GM23248 (cell line): ENCODE data around the gene LTBP3. TPM values are rescaled to one million over a fixed set of nuclear protein-coding genes. Genes with fewer than 3 reads are reported as not detected.
"Not testable (repeated sequence)": the region's sequence is repeated elsewhere in the genome, so short reads cannot be mapped to it uniquely, and the experiment has no call there.

Source experiments
- DNase-seq: peaks from one replicate; pipeline ENCODE4 v3.0.0-alpha.2; 2015
- H2AFZ ChIP-seq: fragments of 200-600 bp; sonication (generic); 2 replicates; pipeline ENCODE4 v1.6.1; 2016; ENCODE audit warnings: antibody characterized with exemption
- H3F3A ChIP-seq: fragments of 200-600 bp; sonication (generic); 2 replicates; pipeline ENCODE4 v1.6.1; 2016; ENCODE audit warnings: mild to moderate bottlenecking, antibody characterized with exemption, mixed run types; ENCODE audit not compliant: insufficient read depth
- H3K27ac ChIP-seq: fragments of 200-600 bp; sonication (generic); 2 replicates; pipeline ENCODE4 v1.5.1; 2016; ENCODE audit warnings: mild to moderate bottlenecking
- H3K27me3 ChIP-seq: fragments of 200-600 bp; sonication (generic); replicated peaks from 2 replicates; pipeline ENCODE4 v1.6.1; 2016; ENCODE audit warnings: mild to moderate bottlenecking; ENCODE audit not compliant: insufficient read depth
- H3K36me3 ChIP-seq: fragments of 200-600 bp; sonication (generic); 2 replicates; pipeline ENCODE4 v1.6.1; 2016; ENCODE audit warnings: low read depth, mild to moderate bottlenecking
- H3K4me1 ChIP-seq: fragments of 200-600 bp; sonication (generic); 2 replicates; pipeline ENCODE4 v1.6.1; 2016; ENCODE audit warnings: mild to moderate bottlenecking; ENCODE audit not compliant: insufficient read depth
- H3K4me2 ChIP-seq: fragments of 200-600 bp; sonication (generic); one replicate; pipeline ENCODE4 v1.6.1; 2016; ENCODE audit warnings: mild to moderate bottlenecking; ENCODE audit not compliant: unreplicated experiment
- H3K4me3 ChIP-seq: fragments of 200-600 bp; sonication (generic); 2 replicates; pipeline ENCODE4 v1.5.1; 2016; ENCODE audit warnings: mild to moderate bottlenecking
- H3K79me2 ChIP-seq: fragments of 200-600 bp; sonication (generic); 2 replicates; pipeline ENCODE4 v1.6.1; 2016; ENCODE audit warnings: mild to moderate bottlenecking; ENCODE audit not compliant: insufficient read depth
- H3K9ac ChIP-seq: fragments of 200-600 bp; sonication (generic); 2 replicates; pipeline ENCODE4 v1.6.1; 2016; ENCODE audit warnings: mild to moderate bottlenecking
- H3K9me2 ChIP-seq: fragments of 200-600 bp; sonication (generic); 2 replicates; pipeline ENCODE4 v1.6.1; 2016; ENCODE audit warnings: mixed run types, mild to moderate bottlenecking, moderate library complexity; ENCODE audit not compliant: insufficient read depth
- H3K9me3 ChIP-seq: fragments of 200-600 bp; sonication (generic); one replicate; pipeline ENCODE4 v1.6.1; 2017; ENCODE audit warnings: low read depth
- H4K20me1 ChIP-seq: fragments of 200-600 bp; sonication (generic); 2 replicates; pipeline ENCODE4 v1.6.0; 2016; ENCODE audit not compliant: insufficient read depth
- EZH2 ChIP-seq: fragments of 200-600 bp; sonication (generic); IDR thresholded peaks from 2 replicates; pipeline ENCODE4 v1.6.1; 2018; ENCODE audit warnings: antibody characterized with exemption, mild to moderate bottlenecking; ENCODE audit not compliant: insufficient read depth, poor library complexity, severe bottlenecking
- EZH2phosphoT487 ChIP-seq: fragments of 200-600 bp; sonication (generic); IDR thresholded peaks from 2 replicates; pipeline ENCODE4 v1.6.1; 2018; ENCODE audit warnings: antibody characterized with exemption, moderate library complexity, mild to moderate bottlenecking, low read depth; ENCODE audit not compliant: insufficient read depth
- WGBS, 2 experiments: methylation state at CpG; one replicate each; pipeline ENCODE4 v1.1.6; 2015 to 2017; ENCODE audit warnings: low lambda C conversion rate in 2 of 2, low coverage in 1 of 2; ENCODE audit errors: missing lambda C conversion rate in 2 of 2; 5-methylcytosine and 5-hydroxymethylcytosine counted together
- in situ Hi-C: fragments of 300-500 bp; cut with MboI; formaldehyde crosslinking; loops from 2 replicates; pipeline ENCODE4 v1.15.0; 2020
- polyA plus RNA-seq: library from polyadenylated mRNA; unstranded; fragments of >200 nt; fragmentation: Nextera tagmentation; extraction: Ambion mirVana; gene quantifications from 2 replicates; pipeline ENCODE4 v1.2.1, GENCODE V29; 2016
- total RNA-seq: library from RNA; depleted of rRNA; stranded (reverse); fragments of >200 nt; shearing (Covaris generic); gene quantifications from 2 replicates; pipeline ENCODE4 v1.2.3, GENCODE V29; 2014

The LTBP3 gene
- total and polyA plus RNA-seq, 2 experiments from 2014 or later = 39.6 to 112 TPM

- Histone ChIP-seq H3K9me2 (no peaks in the 10 kb centered on the region), H3K4me2 (peak within 1 kb of the TSS; percentile 87), H3K4me3 (peak within 1 kb of the TSS; percentile 92), H3K4me1 (peaks cover 42% of the 10 kb centered on the region), H3K36me3 (no peaks in the 10 kb centered on the region), H4K20me1 (no peaks in the 10 kb centered on the region), H3F3A (peaks cover 17% of the 10 kb centered on the region), H3K9me3 (no peaks in the 10 kb centered on the region), H3K27me3 (no peaks in the 10 kb centered on the region), H3K27ac (peak within 1 kb of the TSS; percentile 89), H2AFZ (peak within 1 kb of the TSS; percentile 89), H3K9ac (peak within 1 kb of the TSS; percentile 92), H3K79me2 (peaks cover 60% of the 10 kb centered on the region)
- in situ Hi-C loops = no loop called here
- DNase-seq = peak; percentile 100
- TF ChIP-seq EZH2 (no peak), EZH2phosphoT487 (no peak)
- WGBS, 2 experiments = 0 to 2% methylated on average over 62 to 86 of the region's 89 CpGs
Observed at GRCh38 chr11:65569973-65570918, 12.1 kb upstream of the LTBP3 start, which contains the start of gene ZNRD2. Gene ZNRD2 (plus strand): TSS chr11:65570477. CDS start chr11:65570492, 15 bp downstream.

- peak; percentile 17 for DNase-seq
- Histone ChIP-seq H4K20me1 (no peaks in the 10 kb centered on the region), H3K4me2 (peak overlapping the region; percentile 87), H3F3A (peaks cover 10% of the 10 kb centered on the region), H3K9me3 (no peaks in the 10 kb centered on the region), H3K9ac (peak overlapping the region; percentile 92), H3K4me1 (peaks cover 37% of the 10 kb centered on the region), H3K9me2 (no peaks in the 10 kb centered on the region), H3K4me3 (peak overlapping the region; percentile 92), H3K79me2 (peaks cover 60% of the 10 kb centered on the region), H3K27ac (peak overlapping the region; percentile 89), H3K27me3 (no peaks in the 10 kb centered on the region), H2AFZ (peak overlapping the region; percentile 89), H3K36me3 (no peaks in the 10 kb centered on the region)
- TF ChIP-seq EZH2phosphoT487 (no peak), EZH2 (no peak)
- in situ Hi-C loops = no loop called here
- 8 to 9% methylated on average over 28 of the region's 28 CpGs for WGBS, 2 experiments
Observed at GRCh38 chr11:65569164-65569972, 11.2 kb upstream of the LTBP3 start.

GRCh38 chr11:65565624-65566453 is 7.7 kb upstream of the LTBP3 start:
- Histone ChIP-seq H2AFZ (no peak overlapping the region), H3K4me3 (no peak overlapping the region), H3K9me3 (no peaks in the 10 kb centered on the region), H3K36me3 (no peaks in the 10 kb centered on the region), H3K9me2 (no peaks in the 10 kb centered on the region), H3K79me2 (peaks cover 38% of the 10 kb centered on the region), H3K9ac (peak overlapping the region; percentile 3; the same call in 1 of the 2 replicates), H3K4me1 (peaks cover 19% of the 10 kb centered on the region), H3K27ac (peak overlapping the region; percentile 46), H3K4me2 (no peak overlapping the region), H3F3A (peaks cover 22% of the 10 kb centered on the region), H3K27me3 (no peaks in the 10 kb centered on the region), H4K20me1 (no peaks in the 10 kb centered on the region)
- peak; percentile 50 for DNase-seq
- no peak for TF ChIP-seq EZH2phosphoT487
- no peak for TF ChIP-seq EZH2
- 66 to 73% methylated on average over 7 of the region's 7 CpGs for WGBS, 2 experiments
- in situ Hi-C loops = no loop called here

GRCh38 chr11:65564879-65565559 is 6.9 kb upstream of the LTBP3 start:
- H2AFZ ChIP-seq, H3K4me2 ChIP-seq, in situ Hi-C loops, H3K9me2 ChIP-seq, H3K36me3 ChIP-seq, H3K4me3 ChIP-seq, H3K27me3 ChIP-seq, DNase-seq, H3K9me3 ChIP-seq, H4K20me1 ChIP-seq, H3K9ac ChIP-seq: not testable (repeated sequence)
- Histone ChIP-seq H3K79me2 (peaks cover 32% of the 10 kb centered on the region), H3K27ac (peak overlapping the region; percentile 46), H3F3A (peaks cover 30% of the 10 kb centered on the region), H3K4me1 (peaks cover 27% of the 10 kb centered on the region)
- 87% methylated on average over 12 of the region's 12 CpGs for WGBS, 2 experiments
